Lung (tissue), 12 donors: ENCODE results near the gene MSANTD1. TPM values are rescaled to one million over a fixed set of nuclear protein-coding genes. Genes with fewer than 3 reads are reported as not detected.

Source experiments
- ATAC-seq: fragments of 200-7000 bp; cut with Tn5 transposase; one replicate; pipeline ENCODE4 v1.9.1; 2020; ENCODE audit warnings: moderate number of reproducible peaks; ENCODE audit not compliant: insufficient read depth, low FRiP score
- DNase-seq, 3 donors: peaks; one replicate each; pipeline ENCODE4 v3.0.0-alpha.2; 2013 to 2017
- H3K27ac ChIP-seq, 2 donors: one replicate each; pipeline ENCODE4 v1.5.1; 2013; ENCODE audit warnings: mild to moderate bottlenecking in 2 of 2, moderate library complexity in 2 of 2, control low read depth in 1 of 2, inconsistent platforms in 1 of 2, low read depth in 1 of 2, low read length in 1 of 2
- H3K27me3 ChIP-seq, 3 donors: one replicate each; pipeline ENCODE4 v1.5.1; 2013; ENCODE audit warnings: low read length in 2 of 3; ENCODE audit not compliant: control insufficient read depth in 3 of 3, insufficient read depth in 3 of 3
- H3K36me3 ChIP-seq, 4 donors: one replicate each; pipeline ENCODE4 v1.5.1; 2013; ENCODE audit warnings: low read length in 4 of 4, mild to moderate bottlenecking in 1 of 4, moderate library complexity in 1 of 4; ENCODE audit not compliant: control insufficient read depth in 4 of 4, insufficient read depth in 4 of 4
- H3K4me1 ChIP-seq, 5 donors: one replicate each; pipeline ENCODE4 v1.5.1; 2013; ENCODE audit warnings: low read length in 5 of 5, mild to moderate bottlenecking in 2 of 5, moderate library complexity in 1 of 5; ENCODE audit not compliant: control insufficient read depth in 5 of 5, insufficient read depth in 5 of 5
- H3K4me3 ChIP-seq: one replicate; pipeline ENCODE4 v1.5.1; 2013; ENCODE audit warnings: mild to moderate bottlenecking, control low read depth, moderate library complexity
- H3K9ac ChIP-seq, 2 donors: one replicate each; pipeline ENCODE4 v1.5.1; 2013; ENCODE audit warnings: low read length in 2 of 2, control low read depth in 1 of 2; ENCODE audit not compliant: insufficient read depth in 1 of 2
- H3K9me3 ChIP-seq, 4 donors: one replicate each; pipeline ENCODE4 v1.5.1; 2013; ENCODE audit warnings: low read length in 3 of 4, mild to moderate bottlenecking in 1 of 4, moderate library complexity in 1 of 4; ENCODE audit not compliant: control insufficient read depth in 4 of 4, insufficient read depth in 3 of 4
- WGBS, 2 donors: extraction: QIAGEN DNeasy Blood & Tissue Kit; methylation state at CpG; one replicate each; pipeline ENCODE4 v1.1.7; 2013; 5-methylcytosine and 5-hydroxymethylcytosine counted together
- polyA plus RNA-seq, 2 donors: library from polyadenylated mRNA; stranded (reverse); fragments of 200-250 nt; gene quantifications; one replicate each; pipeline ENCODE4 v1.2.1, GENCODE V29; 2013
- total RNA-seq, 2 donors: library from RNA; depleted of rRNA in 1 of 2; stranded (reverse); fragments of >200 nt in 1 of 2; gene quantifications; one replicate each; pipeline ENCODE4 v1.2.1, GENCODE V29; 2014 to 2021
- TF ChIP-seq, protein P1 (sequence below): IDR thresholded peaks from 2 replicates; pipeline ENCODE4 v1.5.1; 2012; ENCODE audit warnings: mild to moderate bottlenecking; ENCODE audit errors: control extremely low read depth, extremely low read depth
- donor health status: control.
- donor health status: control.
- donor health status: Bipolar disorder and iron deficiency.
- donor health status: healthy.
- donor health status: DM: yes; HTN: yes; CAD: no.

The MSANTD1 gene
- total and polyA plus RNA-seq, 4 donors = 0.35 to 1.4 (median 0.88) TPM

DNA sequence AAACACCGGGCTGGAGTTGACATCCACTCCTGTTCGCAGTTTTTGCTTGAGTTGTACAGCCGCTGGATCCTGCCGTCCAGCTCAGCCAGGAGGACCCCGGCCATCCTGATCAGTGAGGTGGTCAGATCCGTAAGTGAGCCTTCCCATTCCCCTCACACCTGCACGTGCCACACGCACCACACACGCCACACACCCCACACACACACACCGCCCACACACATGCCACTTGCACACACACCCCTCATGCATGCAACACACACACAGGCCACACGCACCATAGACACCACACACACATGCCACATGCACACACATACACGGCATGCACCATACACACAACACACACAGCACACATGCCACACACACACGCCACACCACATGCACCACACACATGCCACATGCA is 20.1 kb upstream of the MSANTD1 start:
- Histone ChIP-seq H3K9ac (no peak overlapping the region), H3K4me3 (no peak overlapping the region), H3K27ac (no peak overlapping the region), H3K27me3 (peaks cover 0 to 5% (median 0%) of the 10 kb centered on the region in 3 donors), H3K36me3 (peaks cover 16 to 70% (median 46%) of the 10 kb centered on the region in 4 donors), H3K4me1 (peaks cover 0 to 7% (median 0%) of the 10 kb centered on the region in 5 donors), H3K9me3 (peaks cover 0 to 3% (median 0%) of the 10 kb centered on the region in 4 donors)
- WGBS, 2 donors = 95 to 97% methylated on average over 13 of the region's 13 CpGs
- TF ChIP-seq, protein P1, sequence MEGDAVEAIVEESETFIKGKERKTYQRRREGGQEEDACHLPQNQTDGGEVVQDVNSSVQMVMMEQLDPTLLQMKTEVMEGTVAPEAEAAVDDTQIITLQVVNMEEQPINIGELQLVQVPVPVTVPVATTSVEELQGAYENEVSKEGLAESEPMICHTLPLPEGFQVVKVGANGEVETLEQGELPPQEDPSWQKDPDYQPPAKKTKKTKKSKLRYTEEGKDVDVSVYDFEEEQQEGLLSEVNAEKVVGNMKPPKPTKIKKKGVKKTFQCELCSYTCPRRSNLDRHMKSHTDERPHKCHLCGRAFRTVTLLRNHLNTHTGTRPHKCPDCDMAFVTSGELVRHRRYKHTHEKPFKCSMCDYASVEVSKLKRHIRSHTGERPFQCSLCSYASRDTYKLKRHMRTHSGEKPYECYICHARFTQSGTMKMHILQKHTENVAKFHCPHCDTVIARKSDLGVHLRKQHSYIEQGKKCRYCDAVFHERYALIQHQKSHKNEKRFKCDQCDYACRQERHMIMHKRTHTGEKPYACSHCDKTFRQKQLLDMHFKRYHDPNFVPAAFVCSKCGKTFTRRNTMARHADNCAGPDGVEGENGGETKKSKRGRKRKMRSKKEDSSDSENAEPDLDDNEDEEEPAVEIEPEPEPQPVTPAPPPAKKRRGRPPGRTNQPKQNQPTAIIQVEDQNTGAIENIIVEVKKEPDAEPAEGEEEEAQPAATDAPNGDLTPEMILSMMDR = no peak
- ATAC-seq = no peak
- no peak for DNase-seq

DNA sequence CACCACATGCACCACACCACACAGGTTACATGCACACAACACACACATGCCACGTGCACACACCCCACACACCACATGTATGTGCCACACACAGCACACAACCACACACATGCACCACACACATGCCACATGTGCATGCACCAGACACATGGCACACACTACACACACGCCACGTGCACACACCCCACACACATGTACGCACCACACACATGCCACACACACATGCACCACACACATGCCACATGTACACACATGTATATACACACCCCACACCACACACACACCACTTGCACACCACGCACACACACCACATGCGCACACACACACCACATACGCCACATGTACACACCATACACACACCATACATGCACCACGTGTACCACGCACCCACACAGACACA is 19.6 kb upstream of the MSANTD1 start:
- Histone ChIP-seq H3K4me1 (peaks cover 0 to 7% (median 0%) of the 10 kb centered on the region in 5 donors), H3K27ac (no peak overlapping the region), H3K36me3 (peaks cover 16 to 72% (median 44%) of the 10 kb centered on the region in 4 donors), H3K9me3 (peaks cover 0 to 3% (median 0%) of the 10 kb centered on the region in 4 donors), H3K4me3 (no peak overlapping the region), H3K9ac (no peak overlapping the region), H3K27me3 (peaks cover 0 to 5% (median 0%) of the 10 kb centered on the region in 3 donors)
- 97 to 98% methylated on average over 9 of the region's 9 CpGs for WGBS, 2 donors
- TF ChIP-seq, protein P1 = no peak
- no peak for DNase-seq
- no peak for ATAC-seq

DNA sequence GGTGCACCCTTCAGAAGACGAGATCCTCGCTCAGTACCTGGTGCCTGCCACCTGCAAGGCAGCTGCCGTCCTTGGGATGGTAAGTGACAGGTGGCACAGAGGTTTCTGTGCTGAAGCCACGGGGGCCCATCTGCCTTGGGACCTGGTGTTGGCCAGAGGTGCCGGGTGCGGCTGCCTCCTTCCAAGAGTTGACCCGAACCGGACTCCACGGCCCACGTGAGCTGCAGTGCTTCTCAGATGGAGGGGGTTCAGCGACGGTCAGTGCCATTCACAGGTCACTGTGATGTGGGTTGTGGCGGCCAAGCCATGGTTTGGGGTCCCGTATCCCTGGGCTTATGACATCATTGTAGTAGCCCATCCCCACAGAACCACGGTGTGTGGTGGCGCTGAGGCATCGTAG is 19.0 kb upstream of the MSANTD1 start:
- H3K4me3 ChIP-seq = no peak overlapping the region
- no peak overlapping the region for H3K27ac ChIP-seq
- TF ChIP-seq, protein P1 = no peak
- peaks cover 0 to 5% (median 0%) of the 10 kb centered on the region in 3 donors for H3K27me3 ChIP-seq
- peaks cover 0 to 7% (median 0%) of the 10 kb centered on the region in 5 donors for H3K4me1 ChIP-seq
- no peak overlapping the region for H3K9ac ChIP-seq
- peaks cover 0 to 3% (median 0%) of the 10 kb centered on the region in 4 donors for H3K9me3 ChIP-seq
- DNase-seq (no peak), ATAC-seq (no peak)
- WGBS, 2 donors = 96 to 97% methylated on average over 17 of the region's 17 CpGs
- H3K36me3 ChIP-seq = peaks cover 14 to 73% (median 44%) of the 10 kb centered on the region in 4 donors

DNA sequence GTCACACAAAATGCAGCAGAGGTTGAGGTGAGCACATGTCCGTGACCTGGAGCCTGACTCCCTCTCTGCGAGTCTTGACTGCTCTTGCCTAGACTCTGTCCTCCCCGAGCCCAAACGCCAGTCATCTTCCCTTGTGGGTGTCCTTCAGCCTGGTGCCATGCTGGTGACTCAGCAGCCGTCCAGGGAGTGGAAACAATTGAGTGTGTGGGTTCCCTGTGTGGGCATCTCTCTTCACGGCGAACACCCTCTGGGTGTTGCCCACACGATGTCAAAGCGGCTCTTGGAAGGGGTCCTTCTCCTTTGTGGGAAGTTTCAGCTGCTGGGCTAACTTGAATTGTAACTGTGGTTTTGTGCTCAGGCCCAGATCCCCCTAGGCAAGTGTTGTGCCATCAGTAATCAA is 17.5 kb upstream of the MSANTD1 start:
- H3K9ac ChIP-seq = no peak overlapping the region
- no peak overlapping the region for H3K27ac ChIP-seq
- peaks cover 0 to 5% (median 0%) of the 10 kb centered on the region in 4 donors for H3K9me3 ChIP-seq
- H3K4me3 ChIP-seq = no peak overlapping the region
- no peak for ATAC-seq
- peaks cover 14 to 78% (median 50%) of the 10 kb centered on the region in 4 donors for H3K36me3 ChIP-seq
- WGBS, 2 donors = 87 to 90% methylated on average over 9 of the region's 9 CpGs
- H3K4me1 ChIP-seq = no peaks in the 10 kb centered on the region
- TF ChIP-seq, protein P1 = no peak
- H3K27me3 ChIP-seq = peaks cover 0 to 5% (median 0%) of the 10 kb centered on the region in 3 donors
- DNase-seq = no peak
